Medulla oblongata (tissue), 1 donor: Measurements from ENCODE around the gene GPX2.

ENCODE experiments used
- DNase-seq: peaks from one replicate; pipeline ENCODE4 v3.0.0-alpha.2; 2015; ENCODE audit errors: extremely low spot score

The GPX2 gene

GRCh38 chr14:64960762-64961276 lies 18.3 kb upstream of the GPX2 start:
- DNase-seq = no peak

GRCh38 chr14:64958743-64959142 lies 16.2 kb upstream of the GPX2 start:
- DNase-seq = no peak

DNA sequence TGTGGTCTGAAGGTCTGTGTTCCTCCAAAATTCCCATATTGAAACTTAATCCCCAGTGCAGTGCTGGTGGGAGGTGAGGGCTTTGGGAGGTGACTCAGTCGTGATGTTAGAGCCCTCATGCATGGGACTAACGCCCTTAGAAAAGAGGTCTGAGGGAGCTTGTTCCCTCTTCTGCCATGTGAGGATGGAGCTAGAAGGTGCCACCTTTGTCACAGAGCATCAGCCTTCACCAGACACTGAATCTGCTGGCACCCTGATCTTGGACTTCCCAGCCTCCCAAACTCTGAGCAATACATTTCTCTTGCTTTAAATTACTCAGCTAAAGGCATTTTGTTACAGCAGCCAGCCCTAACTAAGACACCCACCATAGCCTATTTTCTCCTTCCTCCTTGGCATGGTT lies 15.7 kb upstream of the GPX2 start:
- DNase-seq = no peak

DNA sequence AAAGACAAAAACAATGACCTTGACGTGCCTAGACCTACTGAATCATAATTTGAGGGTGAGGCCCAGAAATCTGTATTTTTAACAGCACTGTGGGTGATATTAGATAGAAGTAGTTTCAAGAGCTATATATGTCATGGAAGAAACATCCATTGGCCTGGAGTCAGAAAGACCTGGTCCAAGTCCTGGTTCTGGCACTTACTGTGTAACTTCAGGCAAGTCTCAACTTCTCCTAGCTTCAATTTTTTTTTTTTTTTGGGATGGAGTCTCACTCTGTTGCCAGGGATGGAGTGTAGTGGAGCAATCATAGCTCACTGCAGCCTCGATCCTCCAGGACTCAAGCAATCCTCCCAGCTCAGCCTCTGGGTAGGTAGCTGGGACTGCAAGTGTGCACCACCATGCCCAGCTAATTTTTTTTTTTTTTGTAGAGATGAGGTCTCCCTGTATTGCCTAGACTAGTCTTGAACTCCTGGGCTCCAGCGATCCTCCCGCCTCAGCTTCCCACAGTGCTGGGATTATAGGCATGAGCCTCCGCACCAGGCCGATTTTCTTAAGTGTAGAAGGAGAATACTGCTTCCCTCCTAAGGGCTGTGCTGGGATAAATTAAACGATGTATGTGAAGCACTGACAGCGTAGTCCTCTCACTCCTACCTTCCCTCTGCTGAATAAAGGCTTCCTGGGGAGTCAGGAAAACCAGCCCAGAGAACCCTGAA lies 14.3 kb upstream of the GPX2 start:
- no peak for DNase-seq

DNA sequence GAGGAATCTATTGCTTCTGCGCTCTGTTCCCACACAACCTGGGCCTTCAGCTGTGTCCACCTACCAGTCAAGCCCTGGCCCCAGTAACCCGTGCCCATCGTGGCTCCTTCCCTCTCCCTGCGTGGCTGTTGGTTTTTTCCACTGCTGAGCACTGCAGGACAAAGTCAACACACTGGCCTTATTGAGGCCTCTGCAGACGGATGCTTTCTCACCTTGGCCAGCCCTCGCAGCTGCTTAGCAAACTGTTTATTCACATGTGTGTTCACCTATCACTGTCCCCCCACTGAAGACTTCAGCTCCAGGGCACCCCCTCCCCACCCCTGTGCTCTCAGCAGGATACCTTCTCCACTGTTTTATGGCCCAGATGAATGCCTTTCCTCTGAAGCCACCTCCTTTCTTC lies 12.8 kb upstream of the GPX2 start:
- DNase-seq = no peak

GRCh38 chr14:64954491-64955240 lies 12.1 kb upstream of the GPX2 start:
- DNase-seq = no peak

DNA sequence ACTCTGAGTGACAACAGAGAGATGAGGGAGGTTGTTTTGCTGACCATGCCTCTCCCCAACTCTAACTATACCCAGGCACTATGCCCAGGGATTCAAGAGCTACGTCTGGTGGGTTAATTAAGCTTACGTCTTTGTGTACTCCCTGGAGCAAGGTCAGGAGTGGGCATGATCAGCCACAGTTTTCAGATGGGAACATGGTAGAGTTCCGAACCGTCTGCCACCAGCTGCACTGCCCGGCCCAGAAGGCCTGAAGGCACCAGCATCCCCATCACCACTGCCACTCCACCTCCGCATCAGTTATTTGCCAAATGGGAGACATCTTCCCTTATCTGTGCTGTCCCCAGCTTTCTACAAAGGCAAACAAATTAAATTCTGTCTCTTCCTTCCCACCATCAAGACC lies 11.1 kb upstream of the GPX2 start:
- no peak for DNase-seq

GRCh38 chr14:64953310-64953654 lies 10.7 kb upstream of the GPX2 start:
- DNase-seq = no peak

- DNase-seq = no peak
Observed at GRCh38 chr14:64952598-64953309, 10.2 kb upstream of the GPX2 start.

- no peak for DNase-seq
Observed at GRCh38 chr14:64951724-64952123, 9.2 kb upstream of the GPX2 start.

GRCh38 chr14:64951291-64951690 lies 8.7 kb upstream of the GPX2 start:
- DNase-seq = no peak

DNA sequence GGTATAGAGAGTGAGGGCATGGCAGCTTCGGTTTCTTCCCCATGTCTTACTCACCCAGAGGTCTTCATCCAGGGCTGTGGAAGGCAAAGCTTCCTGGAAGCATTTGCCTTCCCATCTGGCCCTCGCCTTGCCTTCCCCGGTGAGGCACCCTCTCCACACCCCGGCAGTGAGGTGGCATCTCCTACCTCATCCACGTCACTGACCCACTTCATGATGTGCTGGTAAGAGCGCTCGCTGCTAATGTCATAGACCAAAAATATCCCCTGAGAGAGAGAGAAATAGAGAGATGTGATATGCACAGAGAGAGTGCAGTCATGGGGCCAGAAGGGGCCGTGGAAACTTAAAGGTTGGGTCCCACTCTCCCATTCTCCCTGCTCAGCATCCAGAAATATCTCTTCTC lies 8.3 kb upstream of the GPX2 start:
- DNase-seq = no peak

- no peak for DNase-seq
Observed at GRCh38 chr14:64948612-64949210, 6.2 kb upstream of the GPX2 start.

- no peak for DNase-seq
Observed at GRCh38 chr14:64947710-64948611, 5.4 kb upstream of the GPX2 start.

GRCh38 chr14:64946310-64947045 lies 3.9 kb upstream of the GPX2 start:
- no peak for DNase-seq

DNA sequence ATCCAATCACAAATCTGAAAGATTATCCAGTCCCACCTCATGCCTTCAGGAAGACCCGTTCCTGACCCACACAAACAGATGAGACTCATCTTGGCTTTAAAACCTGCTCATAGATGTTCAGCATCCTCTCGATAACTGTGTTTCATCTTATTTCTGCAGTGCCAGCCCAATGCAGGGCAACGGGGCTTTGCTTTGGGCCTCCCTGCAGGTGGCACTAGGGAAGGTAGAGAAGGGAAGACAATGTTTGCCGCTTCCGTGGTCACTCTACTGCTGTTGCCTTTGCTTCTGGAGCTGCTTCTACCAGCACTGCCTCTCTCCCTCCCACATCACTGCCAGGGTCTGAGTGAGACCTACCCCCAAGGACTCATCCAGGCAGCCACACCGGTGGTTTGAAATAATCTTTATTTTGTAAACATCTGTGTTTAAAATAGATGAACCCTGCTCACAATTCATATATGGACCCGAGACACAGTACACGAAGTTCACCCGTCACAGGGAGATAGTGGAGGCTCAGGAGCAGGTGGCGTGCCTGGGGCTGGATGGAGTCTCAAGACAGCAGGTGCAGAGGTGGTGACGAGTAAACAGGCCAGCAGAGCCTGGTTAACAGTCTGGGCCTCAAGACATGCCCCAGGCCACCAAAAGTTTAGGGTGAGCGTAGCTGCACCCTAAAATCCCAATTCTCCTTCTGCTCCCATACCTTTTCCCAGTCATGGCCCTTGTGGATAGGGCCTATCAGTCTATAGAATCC lies 3.1 kb upstream of the GPX2 start:
- no peak for DNase-seq

DNA sequence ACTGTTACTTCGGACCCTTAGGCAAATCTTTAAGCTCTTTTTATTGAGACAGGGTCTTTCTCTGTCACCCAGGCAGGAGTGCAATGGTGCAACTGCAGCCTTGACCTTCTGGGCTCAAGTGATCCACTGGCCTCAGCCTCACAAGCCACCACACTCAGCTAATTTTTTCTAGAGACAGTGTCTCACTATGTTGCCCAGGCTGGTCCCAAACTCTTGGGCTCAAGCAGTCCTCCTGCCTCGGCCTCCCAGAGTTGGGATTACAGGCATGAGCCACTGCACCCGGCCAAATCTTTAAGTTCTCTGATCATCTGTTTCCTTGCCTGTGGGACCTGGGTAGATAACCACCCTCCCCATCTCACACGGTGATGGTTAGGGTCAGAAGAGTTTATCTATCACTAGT lies 2.3 kb upstream of the GPX2 start:
- no peak for DNase-seq

GRCh38 chr14:64944041-64944440 lies 1.5 kb upstream of the GPX2 start:
- no peak for DNase-seq

GRCh38 chr14:64943556-64943955 lies 1.0 kb upstream of the GPX2 start:
- no peak for DNase-seq
